SK-N-SH (cell line): ENCODE results near the gene RHEBL1. TPM values are rescaled to one million over a fixed set of nuclear protein-coding genes. Genes with fewer than 3 reads are reported as not detected.

Source experiments
- CTCF ChIA-PET: fragments of 300-600, 350-600 bp; formaldehyde crosslinking; extraction: SDS; loops from one replicate; lab custom pipeline; 2021; lab: Yijun Ruan, JAX
- POLR2A ChIA-PET: fragments of 350-600 bp; sonication (Branson Sonifier 250); formaldehyde crosslinking; extraction: SDS; loops from one replicate; lab custom pipeline; 2020; ENCODE audit warnings: antibody characterized with exemption, inconsistent platforms; lab: Yijun Ruan, JAX
- DNase-seq: peaks from one replicate; pipeline ENCODE4 v3.0.0; 2012
- H2AFZ ChIP-seq: fragments of 200-600 bp; sonication (generic); 2 replicates; pipeline ENCODE4 v1.8.1; 2016; ENCODE audit warnings: antibody characterized with exemption, mild to moderate bottlenecking, low read depth
- H3F3A ChIP-seq: fragments of 200-600 bp; sonication (generic); replicated peaks from 2 replicates; pipeline ENCODE3; 2016; ENCODE audit warnings: antibody characterized with exemption, mild to moderate bottlenecking; ENCODE audit not compliant: insufficient read depth
- H3K27ac ChIP-seq, 2 experiments: fragments of 200-500 bp in 1 of 2; fragments of 200-600 bp in 1 of 2; sonication (Bioruptor generic) in 1 of 2; sonication (generic), shearing (Covaris generic) in 1 of 2; 2 replicates each; pipeline versions ENCODE4 v1.5.1 to v1.6.1; 2014 to 2016; ENCODE audit warnings: low read depth in 2 of 2, inconsistent platforms in 1 of 2, low read length in 1 of 2, mild to moderate bottlenecking in 1 of 2, mixed read lengths in 1 of 2
- H3K27me3 ChIP-seq: fragments of 200-600 bp; sonication (generic), shearing (Covaris generic); 2 replicates; pipeline ENCODE4 v1.6.1; 2016; ENCODE audit warnings: mixed run types; ENCODE audit not compliant: insufficient read depth
- H3K36me3 ChIP-seq, 2 experiments: fragments of 200-500 bp in 1 of 2; fragments of 200-600 bp in 1 of 2; sonication (Bioruptor generic) in 1 of 2; sonication (generic) in 1 of 2; replicated peaks in 1 of 2; 2 replicates each; pipeline versions ENCODE3 to v1.5.1; 2014 to 2016; ENCODE audit warnings: low read length in 1 of 2, mild to moderate bottlenecking in 1 of 2; ENCODE audit not compliant: insufficient read depth in 2 of 2, control insufficient read depth in 1 of 2
- H3K4me1 ChIP-seq, 2 experiments: fragments of 200-500 bp in 1 of 2; fragments of 200-600 bp in 1 of 2; sonication (Bioruptor generic) in 1 of 2; sonication (generic), shearing (Covaris generic) in 1 of 2; 2 replicates each; pipeline versions ENCODE4 v1.5.1 to v1.6.1; 2014 to 2016; ENCODE audit warnings: low read depth in 1 of 2, low read length in 1 of 2, mixed run types in 1 of 2; ENCODE audit not compliant: insufficient read depth in 2 of 2, control insufficient read depth in 1 of 2
- H3K4me2 ChIP-seq: fragments of 200-600 bp; sonication (generic), shearing (Covaris generic); 2 replicates; pipeline ENCODE4 v1.6.1; 2017; ENCODE audit warnings: mixed run types
- H3K4me3 ChIP-seq, 2 experiments: fragments of 200-500 bp in 1 of 2; fragments of 200-600 bp in 1 of 2; sonication (Bioruptor generic) in 1 of 2; sonication (generic), shearing (Covaris generic) in 1 of 2; 2 replicates each; pipeline versions ENCODE4 v1.5.1 to v1.8.1; 2014 to 2016; ENCODE audit warnings: low read depth in 2 of 2, inconsistent platforms in 1 of 2, low read length in 1 of 2, mild to moderate bottlenecking in 1 of 2, mixed read lengths in 1 of 2, moderate library complexity in 1 of 2
- H3K79me2 ChIP-seq: fragments of 200-600 bp; sonication (generic); 2 replicates; pipeline ENCODE4 v1.8.1; 2017; ENCODE audit warnings: mild to moderate bottlenecking; ENCODE audit not compliant: insufficient read depth
- H3K9ac ChIP-seq: fragments of 200-600 bp; sonication (generic); 2 replicates; pipeline ENCODE4 v1.6.1; 2017; ENCODE audit warnings: mixed run types
- H3K9me2 ChIP-seq: fragments of 200-600 bp; sonication (generic); 2 replicates; pipeline ENCODE4 v1.6.1; 2017; ENCODE audit warnings: mixed run types
- H3K9me3 ChIP-seq: fragments of 200-600 bp; sonication (generic); 2 replicates; pipeline ENCODE4 v1.6.1; 2017; ENCODE audit warnings: mixed run types, mild to moderate bottlenecking, moderate library complexity
- H4K20me1 ChIP-seq: fragments of 200-600 bp; sonication (generic); 2 replicates; pipeline ENCODE4 v1.6.1; 2017; ENCODE audit warnings: mild to moderate bottlenecking, mixed run types; ENCODE audit not compliant: insufficient read depth
- ELF1 ChIP-seq: IDR thresholded peaks from 2 replicates; pipeline ENCODE4 v1.4.0; 2012
- FOXJ3 ChIP-seq: sonication (generic); formaldehyde crosslinking; IDR thresholded peaks from 2 replicates; pipeline ENCODE4 v1.5.1; 2020; ENCODE audit warnings: mild to moderate bottlenecking, missing genetic modification reagents
- FOXM1 ChIP-seq: IDR thresholded peaks from 2 replicates; pipeline ENCODE4 v1.4.0; 2012; ENCODE audit warnings: low read depth, mild to moderate bottlenecking
- GABPA ChIP-seq: IDR thresholded peaks from 2 replicates; pipeline ENCODE4 v1.4.0; 2012; ENCODE audit warnings: low read depth, mild to moderate bottlenecking
- GATA2 ChIP-seq: sonication (generic); formaldehyde crosslinking; IDR thresholded peaks from 2 replicates; pipeline ENCODE4 v1.5.0; 2020; ENCODE audit warnings: mild to moderate bottlenecking, missing genetic modification reagents
- JUND ChIP-seq: IDR thresholded peaks from 2 replicates; pipeline ENCODE4 v1.4.0; 2012
- MAX ChIP-seq: IDR thresholded peaks from 2 replicates; pipeline ENCODE4 v1.4.0; 2012; ENCODE audit warnings: low read depth
- MEF2A ChIP-seq: IDR thresholded peaks from 2 replicates; pipeline ENCODE4 v1.4.0; 2012; ENCODE audit warnings: low read depth, borderline replicate concordance
- MXI1 ChIP-seq: IDR thresholded peaks from 2 replicates; pipeline ENCODE4 v1.6.1; 2012; ENCODE audit warnings: mild to moderate bottlenecking, low read depth, low read length, improper control_type of control experiment
- NFIC ChIP-seq: IDR thresholded peaks from 2 replicates; pipeline ENCODE4 v1.4.0; 2012; ENCODE audit warnings: borderline replicate concordance
- NRF1 ChIP-seq: IDR thresholded peaks from 2 replicates; pipeline ENCODE4 v1.6.1; 2012; ENCODE audit warnings: low read depth, mild to moderate bottlenecking, low read length
- POLR2AphosphoS5 ChIP-seq: IDR thresholded peaks from 2 replicates; pipeline ENCODE4 v1.6.1; 2012; ENCODE audit warnings: low read depth, low read length
- RAD21 ChIP-seq: IDR thresholded peaks from 2 replicates; pipeline ENCODE4 v1.6.1; 2012; ENCODE audit warnings: mild to moderate bottlenecking, low read length
- RCOR1 ChIP-seq: fragments of 150-350 bp; IDR thresholded peaks from 2 replicates; pipeline ENCODE4 v1.6.1; 2017; ENCODE audit warnings: antibody characterized with exemption, low read length
- REST ChIP-seq: IDR thresholded peaks from 2 replicates; pipeline ENCODE4 v1.6.1; 2012; ENCODE audit warnings: mild to moderate bottlenecking, low read depth, low read length, moderate library complexity
- RFX5 ChIP-seq: IDR thresholded peaks from 2 replicates; pipeline ENCODE4 v1.6.1; 2012; ENCODE audit warnings: mild to moderate bottlenecking, improper control_type of control experiment, low read length
- RXRA ChIP-seq: IDR thresholded peaks from 2 replicates; pipeline ENCODE4 v1.4.0; 2012; ENCODE audit warnings: low read depth, mild to moderate bottlenecking, borderline replicate concordance
- SMC3 ChIP-seq: IDR thresholded peaks from 2 replicates; pipeline ENCODE4 v1.6.1; 2012; ENCODE audit warnings: low read depth, low read length, improper control_type of control experiment
- TCF12 ChIP-seq: IDR thresholded peaks from 2 replicates; pipeline ENCODE4 v1.4.0; 2012
- TEAD4 ChIP-seq: IDR thresholded peaks from 2 replicates; pipeline ENCODE4 v1.4.0; 2012; ENCODE audit warnings: mild to moderate bottlenecking, borderline replicate concordance; ENCODE audit not compliant: insufficient read depth
- USF1 ChIP-seq: IDR thresholded peaks from 2 replicates; pipeline ENCODE4 v1.4.0; 2012; ENCODE audit warnings: low read depth, borderline replicate concordance
- WGBS: methylation state at CpG from one replicate; pipeline ENCODE4 v1.1.6; 2017; ENCODE audit warnings: low lambda C conversion rate; 5-methylcytosine and 5-hydroxymethylcytosine counted together
- polyA plus RNA-seq, 3 experiments: library from polyadenylated mRNA; depleted of rRNA; stranded (reverse); fragments of >200 nt; gene quantifications; 2 replicates each; pipeline ENCODE4 v1.2.3, GENCODE V29; 2012
- TF ChIP-seq, protein P1 (sequence below): fragments of 150-350 bp; IDR thresholded peaks from 2 replicates; pipeline ENCODE4 v1.6.1; 2017; ENCODE audit warnings: antibody characterized with exemption, low read length, low read depth, borderline replicate concordance
- TF ChIP-seq, protein P2 (sequence below): fragments of 200-600 bp; sonication (generic); IDR thresholded peaks from 2 replicates; pipeline ENCODE4 v1.6.1; 2017; ENCODE audit warnings: antibody characterized with exemption, mild to moderate bottlenecking, moderate library complexity
- TF ChIP-seq, protein P3 (sequence below): IDR thresholded peaks from 2 replicates; pipeline ENCODE4; 2012

Gene RHEBL1
- polyA plus RNA-seq, 1 of the 3 experiments (the other 2 are of a cell fraction): 2.2 TPM

- TF ChIP-seq NFIC (no peak), USF1 (no peak), POLR2AphosphoS5 (no peak), FOXM1 (no peak), GABPA (no peak), JUND (no peak), MAX (no peak), REST (no peak), RCOR1 (no peak)
Measured at GRCh38 chr12:49094975-49095365, 25.2 kb upstream of the RHEBL1 start (continued).

DNA sequence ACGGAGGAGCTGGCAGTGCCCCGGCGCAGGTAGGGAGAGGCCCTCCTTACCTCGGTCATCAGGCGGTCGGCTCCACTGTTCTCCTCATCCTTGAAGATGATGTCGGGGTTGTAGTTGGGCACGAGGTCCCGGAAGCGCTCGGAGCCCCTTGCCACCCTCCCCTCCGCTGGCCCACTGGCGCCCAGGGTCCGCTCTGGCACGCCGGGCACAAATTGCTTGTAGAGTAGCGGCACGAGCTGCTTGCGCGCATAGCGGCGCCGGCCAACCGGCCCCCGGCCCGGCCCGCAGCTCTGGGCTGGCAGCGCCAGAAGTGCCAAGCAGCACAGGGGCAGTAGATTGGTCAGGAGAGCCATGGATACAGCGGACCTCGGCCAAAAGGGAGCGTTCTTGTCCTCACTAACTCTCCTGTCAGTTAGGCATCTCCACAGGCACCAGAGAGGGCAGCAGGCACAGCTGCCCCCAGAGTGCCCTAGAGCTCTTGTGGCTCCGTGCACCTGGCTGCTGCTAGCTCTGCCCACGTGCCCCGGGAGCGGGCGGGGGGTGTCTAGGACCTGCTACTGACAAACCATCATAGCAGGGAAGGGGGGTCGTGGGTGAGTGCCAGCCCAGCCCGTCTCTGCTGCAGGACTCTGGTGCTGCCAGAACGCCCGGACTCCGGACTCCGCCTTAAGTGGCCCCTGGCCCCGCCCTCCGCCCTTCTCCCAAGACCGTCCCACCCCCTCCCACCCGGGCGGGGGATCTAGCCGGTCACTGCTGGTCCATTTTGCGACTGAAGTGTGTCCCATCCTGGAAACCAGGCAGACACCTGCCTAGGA is 24.6 kb upstream of the RHEBL1 start, which contains the start of gene DHH:
Gene DHH (minus strand): TSS at position 642 of the 815 bp plus-strand sequence. CDS start 289 bp downstream, at position 353.
- Histone ChIP-seq H3K4me1 (peaks cover 0 to 28% of the 10 kb centered on the region in 2 experiments; a peak in 1 of 4 replicates), H3K9me2 (no peaks in the 10 kb centered on the region), H3K4me3 (peak within 1 kb of the TSS in 1 of 2 experiments; percentile 37; a peak in 2 of 4 replicates)
- TF ChIP-seq MXI1: peak; percentile 53
- no peak for TF ChIP-seq MEF2A
- no peak for TF ChIP-seq RCOR1
- TF ChIP-seq TEAD4: no peak
- TF ChIP-seq, protein P1, sequence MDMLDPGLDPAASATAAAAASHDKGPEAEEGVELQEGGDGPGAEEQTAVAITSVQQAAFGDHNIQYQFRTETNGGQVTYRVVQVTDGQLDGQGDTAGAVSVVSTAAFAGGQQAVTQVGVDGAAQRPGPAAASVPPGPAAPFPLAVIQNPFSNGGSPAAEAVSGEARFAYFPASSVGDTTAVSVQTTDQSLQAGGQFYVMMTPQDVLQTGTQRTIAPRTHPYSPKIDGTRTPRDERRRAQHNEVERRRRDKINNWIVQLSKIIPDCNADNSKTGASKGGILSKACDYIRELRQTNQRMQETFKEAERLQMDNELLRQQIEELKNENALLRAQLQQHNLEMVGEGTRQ: no peak
- no peak for TF ChIP-seq TCF12
- TF ChIP-seq, protein P2, sequence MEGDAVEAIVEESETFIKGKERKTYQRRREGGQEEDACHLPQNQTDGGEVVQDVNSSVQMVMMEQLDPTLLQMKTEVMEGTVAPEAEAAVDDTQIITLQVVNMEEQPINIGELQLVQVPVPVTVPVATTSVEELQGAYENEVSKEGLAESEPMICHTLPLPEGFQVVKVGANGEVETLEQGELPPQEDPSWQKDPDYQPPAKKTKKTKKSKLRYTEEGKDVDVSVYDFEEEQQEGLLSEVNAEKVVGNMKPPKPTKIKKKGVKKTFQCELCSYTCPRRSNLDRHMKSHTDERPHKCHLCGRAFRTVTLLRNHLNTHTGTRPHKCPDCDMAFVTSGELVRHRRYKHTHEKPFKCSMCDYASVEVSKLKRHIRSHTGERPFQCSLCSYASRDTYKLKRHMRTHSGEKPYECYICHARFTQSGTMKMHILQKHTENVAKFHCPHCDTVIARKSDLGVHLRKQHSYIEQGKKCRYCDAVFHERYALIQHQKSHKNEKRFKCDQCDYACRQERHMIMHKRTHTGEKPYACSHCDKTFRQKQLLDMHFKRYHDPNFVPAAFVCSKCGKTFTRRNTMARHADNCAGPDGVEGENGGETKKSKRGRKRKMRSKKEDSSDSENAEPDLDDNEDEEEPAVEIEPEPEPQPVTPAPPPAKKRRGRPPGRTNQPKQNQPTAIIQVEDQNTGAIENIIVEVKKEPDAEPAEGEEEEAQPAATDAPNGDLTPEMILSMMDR: no peak
- TF ChIP-seq RXRA: no peak
- no peak for TF ChIP-seq ELF1
- TF ChIP-seq SMC3: no peak
- TF ChIP-seq RFX5: no peak
- TF ChIP-seq NRF1: no peak
- no peak for TF ChIP-seq NFIC
- no peak for TF ChIP-seq RAD21
- no peak for TF ChIP-seq GATA2 (CRISPR knock-in tag)
- TF ChIP-seq FOXJ3 (CRISPR knock-in tag): no peak
- TF ChIP-seq, protein P3, sequence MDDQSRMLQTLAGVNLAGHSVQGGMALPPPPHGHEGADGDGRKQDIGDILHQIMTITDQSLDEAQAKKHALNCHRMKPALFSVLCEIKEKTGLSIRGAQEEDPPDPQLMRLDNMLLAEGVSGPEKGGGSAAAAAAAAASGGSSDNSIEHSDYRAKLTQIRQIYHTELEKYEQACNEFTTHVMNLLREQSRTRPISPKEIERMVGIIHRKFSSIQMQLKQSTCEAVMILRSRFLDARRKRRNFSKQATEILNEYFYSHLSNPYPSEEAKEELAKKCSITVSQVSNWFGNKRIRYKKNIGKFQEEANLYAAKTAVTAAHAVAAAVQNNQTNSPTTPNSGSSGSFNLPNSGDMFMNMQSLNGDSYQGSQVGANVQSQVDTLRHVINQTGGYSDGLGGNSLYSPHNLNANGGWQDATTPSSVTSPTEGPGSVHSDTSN: no peak

More for the DNA sequence above, 24.6 kb upstream of the RHEBL1 start, which contains the start of gene DHH:
- Histone ChIP-seq H2AFZ (no peak within 1 kb of the TSS), H3K4me2 (peak within 1 kb of the TSS; percentile 69), H3F3A (no peaks in the 10 kb centered on the region), H3K79me2 (no peaks in the 10 kb centered on the region), H3K9me3 (no peaks in the 10 kb centered on the region), H3K27me3 (peaks cover 12% of the 10 kb centered on the region; the same call in 1 of the 2 replicates), H3K9ac (no peak within 1 kb of the TSS), H4K20me1 (no peaks in the 10 kb centered on the region), H3K27ac (no peak within 1 kb of the TSS), H3K36me3 (peaks cover 8 to 9% of the 10 kb centered on the region in 2 experiments)
- peak; percentile 72 for DNase-seq
- CTCF ChIA-PET: interaction anchor here (0.6 to 25.0 kb wide), 11 partner anchors 11 to 418 kb away, joined by 3 to 315 read pairs (median 8); partner anchors contain the start of genes DDX23, LMBR1L, RHEBL1 and TUBA1B
- POLR2A ChIA-PET: interaction anchor here (0.9 to 2.6 kb wide), 5 partner anchors 11 to 37 kb away, joined by 4 to 10 read pairs (median 8); partner anchors contain the start of genes RHEBL1 and TUBA1B
- 28% methylated on average over 23 of the region's 49 CpGs for WGBS
